MG63 (cell line): ENCODE data around the gene GNAS. TPM values are rescaled to one million over a fixed set of nuclear protein-coding genes. Genes with fewer than 3 reads are reported as not detected.

Experiments used
- DNase-seq: peaks from one replicate; pipeline ENCODE4 v3.0.0-alpha.2; 2020
- H3K27me3 ChIP-seq: fragments of 250-450 bp; sonication (Bioruptor Pico); 2 replicates; pipeline ENCODE4 v1.5.1; 2020; ENCODE audit warnings: mild to moderate bottlenecking, moderate library complexity
- H3K36me3 ChIP-seq: fragments of 250-450 bp; sonication (Bioruptor Pico); 2 replicates; pipeline ENCODE4 v1.5.1; 2020; ENCODE audit warnings: mild to moderate bottlenecking, moderate library complexity
- H3K4me3 ChIP-seq: fragments of 250-450 bp; sonication (Bioruptor Pico); 2 replicates; pipeline ENCODE4 v1.5.1; 2020; ENCODE audit warnings: mild to moderate bottlenecking, moderate library complexity
- H3K9me3 ChIP-seq: fragments of 250-450 bp; sonication (Bioruptor Pico); 2 replicates; pipeline ENCODE4 v1.5.1; 2020; ENCODE audit warnings: mild to moderate bottlenecking, moderate library complexity
- total RNA-seq: library from RNA; depleted of rRNA; stranded (reverse); fragments of >200 nt; shearing (Covaris generic); gene quantifications from 2 replicates; pipeline ENCODE4 v1.2.3, GENCODE V29; 2014; ENCODE audit warnings: low replicate concordance

GNAS gene
- total RNA-seq, 1 experiment from 2014 or later: 560 TPM

GRCh38 chr20:58884966-58885365 lies 32.5 kb downstream of the GNAS start:
- Histone ChIP-seq H3K9me3 (no peaks in the 10 kb centered on the region), H3K36me3 (no peaks in the 10 kb centered on the region), H3K27me3 (0 out of 2 replicates have a peak, but pooled peaks cover 6% of the 10 kb centered on the region), H3K4me3 (no peak overlapping the region)
- no peak for DNase-seq

GRCh38 chr20:58886546-58886945 lies 34.0 kb downstream of the GNAS start:
- H3K4me3 ChIP-seq: no peak overlapping the region
- DNase-seq: no peak
- no peaks in the 10 kb centered on the region for H3K27me3 ChIP-seq
- no peaks in the 10 kb centered on the region for H3K36me3 ChIP-seq
- H3K9me3 ChIP-seq: no peaks in the 10 kb centered on the region

GRCh38 chr20:58888103-58888502 lies 35.6 kb downstream of the GNAS start:
- DNase-seq: no peak
- Histone ChIP-seq H3K9me3 (no peaks in the 10 kb centered on the region), H3K36me3 (no peaks in the 10 kb centered on the region), H3K4me3 (peak overlapping the region; percentile 57), H3K27me3 (no peaks in the 10 kb centered on the region)

GRCh38 chr20:58888521-58889333 lies 36.2 kb downstream of the GNAS start:
- no peaks in the 10 kb centered on the region for H3K27me3 ChIP-seq
- H3K36me3 ChIP-seq: no peaks in the 10 kb centered on the region
- DNase-seq: peak; percentile 62
- H3K4me3 ChIP-seq: peak overlapping the region; percentile 57
- no peaks in the 10 kb centered on the region for H3K9me3 ChIP-seq

DNA sequence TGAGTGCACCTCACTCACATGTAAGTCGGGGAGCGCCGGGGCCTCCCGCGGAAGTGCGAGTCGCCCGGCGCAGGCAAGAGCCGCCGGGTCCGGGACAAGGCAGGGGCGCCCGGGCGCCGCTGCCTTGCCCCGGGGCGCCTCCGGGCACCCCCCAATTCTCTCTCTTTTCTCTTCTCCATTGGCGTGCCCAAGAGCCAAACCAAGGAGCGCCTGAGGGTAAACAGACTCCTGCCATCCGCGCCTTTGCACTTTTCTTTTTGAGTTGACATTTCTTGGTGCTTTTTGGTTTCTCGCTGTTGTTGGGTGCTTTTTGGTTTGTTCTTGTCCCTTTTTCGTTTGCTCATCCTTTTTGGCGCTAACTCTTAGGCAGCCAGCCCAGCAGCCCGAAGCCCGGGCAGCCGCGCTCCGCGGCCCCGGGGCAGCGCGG lies 36.8 kb downstream of the GNAS start:
- no peaks in the 10 kb centered on the region for H3K27me3 ChIP-seq
- H3K36me3 ChIP-seq: peaks cover 2% of the 10 kb centered on the region; the same call in 1 of the 2 replicates
- H3K9me3 ChIP-seq: no peaks in the 10 kb centered on the region
- H3K4me3 ChIP-seq: peak overlapping the region; percentile 33
- no peak for DNase-seq

GRCh38 chr20:58889798-58890517 lies 37.4 kb downstream of the GNAS start:
- Histone ChIP-seq H3K36me3 (peaks cover 2% of the 10 kb centered on the region; the same call in 1 of the 2 replicates), H3K4me3 (peak overlapping the region; percentile 39), H3K9me3 (no peaks in the 10 kb centered on the region), H3K27me3 (no peaks in the 10 kb centered on the region)
- DNase-seq: no peak

DNA sequence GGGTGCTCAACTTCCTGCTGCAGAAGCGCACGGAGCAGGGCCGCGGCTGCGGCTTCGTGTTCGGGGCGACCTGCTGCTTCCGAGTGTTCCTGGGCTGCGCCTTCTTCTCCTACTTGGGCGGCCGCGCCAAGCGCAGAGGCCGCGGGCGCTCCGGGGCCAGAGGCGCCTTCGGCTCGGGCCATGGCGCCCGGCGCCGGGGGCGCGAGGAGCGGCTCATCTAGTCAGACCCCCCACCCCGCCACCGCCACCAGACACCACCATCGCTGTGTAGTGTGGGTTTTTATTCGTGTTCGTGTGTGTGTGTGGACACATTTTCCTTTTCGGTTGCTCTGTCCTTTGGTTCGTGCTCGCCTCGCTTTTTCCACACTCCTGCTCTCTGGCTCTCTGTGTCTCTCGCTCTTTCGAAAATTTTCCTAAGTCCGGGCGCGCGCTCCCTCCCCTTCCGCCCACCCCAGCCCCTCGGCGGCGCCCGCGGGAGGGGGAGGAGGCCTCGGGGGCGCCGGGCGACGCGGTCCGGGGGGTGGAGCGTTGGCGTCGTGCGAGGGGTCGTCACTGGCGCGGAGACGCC lies 38.1 kb downstream of the GNAS start:
- peak; percentile 74 for DNase-seq
- peaks cover 7% of the 10 kb centered on the region for H3K36me3 ChIP-seq
- peak overlapping the region; percentile 39 for H3K4me3 ChIP-seq
- H3K9me3 ChIP-seq: no peaks in the 10 kb centered on the region
- no peaks in the 10 kb centered on the region for H3K27me3 ChIP-seq

- H3K36me3 ChIP-seq: peaks cover 13% of the 10 kb centered on the region
- no peaks in the 10 kb centered on the region for H3K27me3 ChIP-seq
- no peaks in the 10 kb centered on the region for H3K9me3 ChIP-seq
- DNase-seq: peak; percentile 82
- peak overlapping the region; percentile 90 for H3K4me3 ChIP-seq
Measured at GRCh38 chr20:58891086-58891717, 38.7 kb downstream of the GNAS start.

- H3K4me3 ChIP-seq: peak overlapping the region; percentile 90
- peaks cover 17% of the 10 kb centered on the region for H3K36me3 ChIP-seq
- H3K9me3 ChIP-seq: no peaks in the 10 kb centered on the region
- DNase-seq: peak; percentile 39
- no peaks in the 10 kb centered on the region for H3K27me3 ChIP-seq
Measured at GRCh38 chr20:58891718-58892140, 39.2 kb downstream of the GNAS start.

DNA sequence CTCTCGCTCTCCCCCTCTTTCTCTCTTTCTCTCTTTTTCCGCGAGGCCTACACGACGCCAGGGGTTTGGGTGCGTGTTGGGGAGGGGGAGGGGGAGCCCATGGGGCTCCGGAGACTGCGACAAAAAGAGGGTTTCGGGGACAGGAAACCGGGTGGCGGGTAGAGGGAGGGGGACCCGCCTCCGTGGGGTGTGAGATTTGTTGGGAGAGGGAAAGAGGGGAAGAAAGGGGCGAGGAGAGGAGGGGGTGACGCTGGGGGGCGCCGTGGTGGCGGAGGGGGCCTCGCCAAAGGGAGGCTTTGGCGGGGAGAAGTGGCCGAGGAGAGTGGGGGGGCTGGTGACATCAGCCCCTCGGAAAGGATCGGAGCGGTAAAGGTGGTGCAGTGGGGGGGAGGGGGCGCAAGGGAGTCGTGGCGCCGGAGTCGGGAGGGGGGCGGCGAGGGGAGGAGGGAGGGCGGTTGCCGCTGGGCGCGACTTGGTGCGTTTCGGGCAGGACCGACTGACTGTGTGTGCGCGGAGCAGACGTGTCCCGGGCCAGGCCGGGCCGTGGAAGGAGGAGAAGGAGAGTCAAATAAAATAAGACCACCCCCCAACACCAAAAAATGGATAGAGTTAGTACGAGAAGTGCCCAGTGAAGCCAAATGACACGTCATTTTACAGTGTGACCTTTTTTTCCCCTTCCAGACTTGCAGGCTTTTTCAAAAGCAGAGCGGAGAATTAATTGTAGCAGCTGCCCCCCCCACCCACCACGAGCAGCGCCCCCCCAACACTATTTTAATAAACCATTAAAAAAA lies 39.8 kb downstream of the GNAS start:
- Histone ChIP-seq H3K4me3 (peak overlapping the region; percentile 90), H3K36me3 (peaks cover 23% of the 10 kb centered on the region), H3K27me3 (no peaks in the 10 kb centered on the region), H3K9me3 (no peaks in the 10 kb centered on the region)
- peak; percentile 90 for DNase-seq

- Histone ChIP-seq H3K4me3 (peak overlapping the region; percentile 90), H3K27me3 (no peaks in the 10 kb centered on the region), H3K9me3 (no peaks in the 10 kb centered on the region), H3K36me3 (peaks cover 29% of the 10 kb centered on the region)
- no peak for DNase-seq
Measured at GRCh38 chr20:58892932-58893224, 40.4 kb downstream of the GNAS start.

- no peak for DNase-seq
- H3K36me3 ChIP-seq: peaks cover 33% of the 10 kb centered on the region
- H3K4me3 ChIP-seq: peak overlapping the region; percentile 90
- H3K27me3 ChIP-seq: no peaks in the 10 kb centered on the region
- H3K9me3 ChIP-seq: no peaks in the 10 kb centered on the region
Measured at GRCh38 chr20:58893355-58894120, 41.0 kb downstream of the GNAS start.

GRCh38 chr20:58894652-58895447 lies 42.3 kb downstream of the GNAS start:
- Histone ChIP-seq H3K36me3 (peaks cover 46% of the 10 kb centered on the region), H3K27me3 (no peaks in the 10 kb centered on the region), H3K4me3 (peak overlapping the region; percentile 90), H3K9me3 (no peaks in the 10 kb centered on the region)
- no peak for DNase-seq

- no peaks in the 10 kb centered on the region for H3K27me3 ChIP-seq
- no peaks in the 10 kb centered on the region for H3K9me3 ChIP-seq
- no peak for DNase-seq
- H3K36me3 ChIP-seq: peaks cover 53% of the 10 kb centered on the region
- no peak overlapping the region for H3K4me3 ChIP-seq
Measured at GRCh38 chr20:58895448-58896180, 43.1 kb downstream of the GNAS start.
